GM12878 (cell line): ENCODE results near the gene ATP10D. TPM values are rescaled to one million over a fixed set of nuclear protein-coding genes. Genes with fewer than 3 reads are reported as not detected.

Source experiments
- ATAC-seq: fragments of 200-7000 bp; cut with Tn5 transposase; 3 replicates; pipeline ENCODE4 v1.9.1; 2020; ENCODE audit warnings: mild to moderate bottlenecking, moderate library complexity
- BruUV-seq: library from RNA; stranded (reverse); fragments of 400-500 nt; replicated peaks from 2 replicates; lab custom pipeline; 2021; lab: Mats Ljungman, UMichigan
- CTCF ChIA-PET: fragments of 300-600 bp; sonication (Branson Sonifier 250); formaldehyde crosslinking; extraction: SDS; loops from one replicate; lab custom pipeline; 2021; ENCODE audit warnings: inconsistent platforms; lab: Yijun Ruan, JAX
- POLR2A ChIA-PET: fragments of 350-600 bp; formaldehyde crosslinking; extraction: SDS; loops from one replicate; lab custom pipeline; 2021; ENCODE audit warnings: inconsistent platforms; lab: Charles Lee
- RAD21 ChIA-PET: fragments of 300-600 bp; sonication (Branson Sonifier 250); formaldehyde crosslinking; loops from one replicate; lab custom pipeline; 2023; ENCODE audit warnings: antibody characterized with exemption; ENCODE audit not compliant: unreplicated experiment; lab: Charles Lee
- SMC1A ChIA-PET: fragments of 300-600 bp; sonication (Branson Sonifier 250); formaldehyde crosslinking; loops from one replicate; lab custom pipeline; 2023; ENCODE audit not compliant: unreplicated experiment, uncharacterized antibody; lab: Charles Lee
- DNase-seq: peaks from one replicate; pipeline ENCODE4 v3.0.0-alpha.2; 2011; ENCODE audit warnings: low read depth, low spot score
- FAIRE-seq: peaks from 3 replicates; lab custom pipeline; 2011; peaks lifted over from hg19 to GRCh38; lab: Jason Lieb, UNC
- H2AFZ ChIP-seq: 2 replicates; pipeline ENCODE4 v1.6.0; 2011; ENCODE audit warnings: low read depth, low read length, control low read depth; ENCODE audit not compliant: control insufficient read depth
- H3K27ac ChIP-seq: 2 replicates; pipeline ENCODE4 v1.5.1; 2011; ENCODE audit warnings: control low read depth; ENCODE audit not compliant: control insufficient read depth, insufficient read depth
- H3K27me3 ChIP-seq, 2 experiments: replicated peaks in 1 of 2; 2 replicates each; pipeline versions ENCODE4 v1.6.0 to v1.6.1; 2011; ENCODE audit warnings: low read length in 1 of 2; ENCODE audit not compliant: control insufficient read depth in 2 of 2, insufficient read depth in 2 of 2
- H3K36me3 ChIP-seq, 2 experiments: 2 replicates each; pipeline ENCODE4 v1.5.1; 2011; ENCODE audit warnings: low read length in 1 of 2; ENCODE audit not compliant: control insufficient read depth in 2 of 2, insufficient read depth in 2 of 2
- H3K4me1 ChIP-seq: 2 replicates; pipeline ENCODE4 v1.6.1; 2011; ENCODE audit warnings: mild to moderate bottlenecking, low read length, moderate library complexity, mixed read lengths; ENCODE audit not compliant: control insufficient read depth, insufficient read depth
- H3K4me2 ChIP-seq: 2 replicates; pipeline ENCODE4 v1.6.0; 2011; ENCODE audit warnings: control low read depth; ENCODE audit not compliant: control insufficient read depth, insufficient read depth
- H3K4me3 ChIP-seq: fragments of 200-600 bp; sonication (generic); 2 replicates; pipeline ENCODE4 v1.5.1; 2016
- H3K79me2 ChIP-seq: 2 replicates; pipeline ENCODE4 v1.6.0; 2011; ENCODE audit warnings: low read length; ENCODE audit not compliant: control insufficient read depth, insufficient read depth
- H3K9ac ChIP-seq: 2 replicates; pipeline ENCODE4 v1.8.0; 2011; ENCODE audit warnings: low read length, control low read depth, mixed read lengths; ENCODE audit not compliant: control insufficient read depth, insufficient read depth
- H3K9me3 ChIP-seq: replicated peaks from 3 replicates; pipeline ENCODE4 v1.5.1; 2011; ENCODE audit warnings: mild to moderate bottlenecking, low read length; ENCODE audit not compliant: control insufficient read depth, insufficient read depth
- H4K20me1 ChIP-seq: 2 replicates; pipeline ENCODE4 v1.6.0; 2011; ENCODE audit not compliant: control insufficient read depth, insufficient read depth
- BCLAF1 ChIP-seq: fragments of 450-650 bp; IDR thresholded peaks from 2 replicates; pipeline ENCODE4 v1.6.1; 2017; ENCODE audit warnings: antibody characterized with exemption, mild to moderate bottlenecking, moderate library complexity
- CBFB ChIP-seq: IDR thresholded peaks from 2 replicates; pipeline ENCODE4 v1.6.1; 2016; ENCODE audit warnings: antibody characterized with exemption, low read depth
- CBX3 ChIP-seq: fragments of 200-600 bp; sonication (generic); IDR thresholded peaks from 2 replicates; pipeline ENCODE4 v1.6.1; 2016; ENCODE audit warnings: low read depth, borderline replicate concordance
- IKZF1 ChIP-seq: fragments of 450-650 bp; conservative IDR thresholded peaks from 2 replicates; pipeline ENCODE4 v1.6.1; 2017; ENCODE audit warnings: antibody characterized with exemption, mild to moderate bottlenecking
- IKZF2 ChIP-seq, 2 experiments: fragments of 450-650 bp; IDR thresholded peaks; 2 replicates each; pipeline ENCODE4 v1.6.1; 2017; ENCODE audit warnings: mild to moderate bottlenecking in 2 of 2, moderate library complexity in 2 of 2
- JUNB ChIP-seq: IDR thresholded peaks from 2 replicates; pipeline ENCODE4 v1.6.1; 2016; ENCODE audit warnings: antibody characterized with exemption, mild to moderate bottlenecking
- KAT2A ChIP-seq: conservative IDR thresholded peaks from 2 replicates; pipeline ENCODE4 v1.6.1; 2011; ENCODE audit warnings: low read depth, low read length; ENCODE audit not compliant: control insufficient read depth
- MEF2B ChIP-seq: fragments of 450-650 bp; IDR thresholded peaks from 2 replicates; pipeline ENCODE4 v1.6.1; 2018; ENCODE audit warnings: mild to moderate bottlenecking, moderate library complexity; ENCODE audit not compliant: partially characterized antibody, poor library complexity, severe bottlenecking
- MLLT1 ChIP-seq: fragments of 450-650 bp; IDR thresholded peaks from 2 replicates; pipeline ENCODE4 v1.6.1; 2016; ENCODE audit warnings: mild to moderate bottlenecking
- NR2F1 ChIP-seq: fragments of 450-650 bp; conservative IDR thresholded peaks from 2 replicates; pipeline ENCODE4 v1.6.1; 2017; ENCODE audit warnings: mild to moderate bottlenecking
- PML ChIP-seq: IDR thresholded peaks from 2 replicates; pipeline ENCODE4 v1.6.1; 2012; ENCODE audit warnings: low read length, inconsistent platforms
- POU2F2 ChIP-seq: IDR thresholded peaks from 3 replicates; pipeline ENCODE4 v1.6.1; 2011; ENCODE audit warnings: low read depth, mild to moderate bottlenecking, low read length, borderline replicate concordance
- REST ChIP-seq: IDR thresholded peaks from 2 replicates; pipeline ENCODE4 v1.6.1; 2012; ENCODE audit warnings: mild to moderate bottlenecking, low read depth, low read length
- RUNX3 ChIP-seq: IDR thresholded peaks from 2 replicates; pipeline ENCODE4 v1.6.1; 2012; ENCODE audit warnings: low read length, inconsistent platforms
- YY1 ChIP-seq: IDR thresholded peaks from 2 replicates; pipeline ENCODE4 v1.6.1; 2011; ENCODE audit warnings: low read depth, mild to moderate bottlenecking, low read length
- ZNF24 ChIP-seq: fragments of 450-650 bp; IDR thresholded peaks from 2 replicates; pipeline ENCODE4 v1.6.1; 2017; ENCODE audit warnings: antibody characterized with exemption, mild to moderate bottlenecking
- ZZZ3 ChIP-seq: IDR thresholded peaks from 2 replicates; pipeline ENCODE4 v1.6.1; 2011; ENCODE audit warnings: low read depth; ENCODE audit not compliant: control insufficient read depth, insufficient read length
- WGBS: methylation state at CpG from one replicate; pipeline ENCODE4 v1.1.6; 2016; ENCODE audit warnings: low lambda C conversion rate; ENCODE audit not compliant: insufficient replicate concordance, insufficient coverage; ENCODE audit errors: missing lambda C conversion rate; 5-methylcytosine and 5-hydroxymethylcytosine counted together
- in situ Hi-C: fragments of 300-500 bp; cut with MboI; formaldehyde crosslinking; loops from 9 replicates; pipeline ENCODE4 v1.14.3; 2018; ENCODE audit warnings: mixed read lengths
- intact Hi-C: fragments of 100-400 bp; cut with micrococcal nuclease; formaldehyde crosslinking; loops from one replicate; pipeline ENCODE4 v1.14.2; 2022; ENCODE audit not compliant: unreplicated experiment
- polyA plus RNA-seq, 11 experiments: library from polyadenylated mRNA; depleted of rRNA in 4 of 11; unstranded in 6 of 11; stranded (reverse) in 5 of 11; fragments of >200 nt; fragmentation: Nextera tagmentation in 4 of 11; fragmentation: Illumina TruSeq in 1 of 11; extraction: Ambion mirVana in 4 of 11; extraction: Trizol in 1 of 11; gene quantifications; 1 replicate in 1 of 11; 2 replicates in 10 of 11; pipeline versions ENCODE4 v1.2.1 to v1.2.3, GENCODE V29; 2011 to 2016; ENCODE audit warnings: inconsistent platforms in 2 of 11, missing spikeins in 2 of 11, low read depth in 1 of 11
- total RNA-seq, 4 experiments: library from RNA; depleted of rRNA in 3 of 4; stranded (reverse); fragments of >200 nt in 3 of 4; fragmentation: Illumina TruSeq in 1 of 4; extraction: Trizol in 1 of 4; gene quantifications; 2 replicates each; pipeline versions ENCODE4 v1.2.1 to v1.2.3, GENCODE V29; 2013 to 2021

The ATP10D gene
- total and polyA plus RNA-seq, 10 of the 15 experiments (the other 5 are each of a cell fraction or from before 2014, with no cell fraction given) = 10.2 to 50.3 (median 19.1) TPM

GRCh38 chr4:47498899-47499298, 13.8 kb downstream of the ATP10D start:
- H3K4me1 ChIP-seq = peaks cover 28% of the 10 kb centered on the region
- H3K79me2 ChIP-seq = peaks cover 12% of the 10 kb centered on the region
- peak overlapping the region; percentile 21; the same call in 1 of the 2 replicates for H3K9ac ChIP-seq
- DNase-seq = no peak
- H3K36me3 ChIP-seq = no peaks in the 10 kb centered on the region
- BruUV-seq = no TSS peak
- intact Hi-C loops = loop anchor here (10.0 kb wide), 2 partner anchors 416 to 536 kb away; partner anchors contain the start of gene NFXL1
- no peaks in the 10 kb centered on the region for H3K27me3 ChIP-seq
- H3K27ac ChIP-seq = peak overlapping the region; percentile 80
- H2AFZ ChIP-seq = peak overlapping the region; percentile 51
- in situ Hi-C loops = no loop called here
- SMC1A ChIA-PET = interaction anchor here (0.6 to 11.1 kb wide), 8 partner anchors 10 to 1276 kb away, joined by 3 to 239 read pairs (median 20); partner anchors contain the start of genes ATP10D and COMMD8
- peak; percentile 60 for ATAC-seq
- POLR2A ChIA-PET = interaction anchor here (1.5 to 5.3 kb wide), 5 partner anchors 10 to 34 kb away, joined by 6 to 43 read pairs (median 9); partner anchors contain the start of gene ATP10D
- WGBS = 0% methylated on average over 6 of the region's 6 CpGs
- RAD21 ChIA-PET = interaction anchor here (1.0 to 5.5 kb wide), 7 partner anchors 9 to 36 kb away, joined by 3 to 99 read pairs (median 17); partner anchors contain the start of genes ATP10D and COMMD8
- H3K4me2 ChIP-seq = peak overlapping the region; percentile 96
- H4K20me1 ChIP-seq = no peaks in the 10 kb centered on the region
- no peaks in the 10 kb centered on the region; the same call in 1 of the 3 replicates for H3K9me3 ChIP-seq
- H3K4me3 ChIP-seq = peak overlapping the region; percentile 26
- CTCF ChIA-PET = interaction anchor here (1.0 to 10.3 kb wide), 5 partner anchors 10 to 65 kb away, joined by 3 to 124 read pairs (median 8); partner anchors contain the start of genes ATP10D and COMMD8
- peak; percentile 47 for FAIRE-seq
- no peak for TF ChIP-seq REST
- TF ChIP-seq IKZF2 (IDR thresholded peaks at IDR 0.05) = peak; percentile 67 to 71; a peak in 2 of 4 replicates
- no peak for TF ChIP-seq BCLAF1
- TF ChIP-seq POU2F2 = no peak
- no peak for TF ChIP-seq CBX3
- TF ChIP-seq PML = no peak
- TF ChIP-seq YY1 = no peak
- peak; percentile 39; the same call in 1 of the 2 replicates for TF ChIP-seq JUNB
- TF ChIP-seq RUNX3 = peak; percentile 84
- 0 out of 2 replicates have a peak, but pooled peaks have one; percentile 12 for TF ChIP-seq ZNF24
- TF ChIP-seq IKZF1 = peak; percentile 55
- no peak for TF ChIP-seq CBFB
- TF ChIP-seq MEF2B = peak; percentile 69
- TF ChIP-seq MLLT1 = peak; percentile 41; the same call in 1 of the 2 replicates
- TF ChIP-seq KAT2A = no peak
- no peak for TF ChIP-seq ZZZ3
- no peak for TF ChIP-seq NR2F1
